Ishikawa (cell line): ENCODE measurements around the gene PXDN.

Source experiments
- CEBPB ChIP-seq: IDR thresholded peaks from 2 replicates; pipeline ENCODE4 v1.6.1; 2012
- CREB1 ChIP-seq: IDR thresholded peaks from 2 replicates; pipeline ENCODE4 v1.6.1; 2012; ENCODE audit warnings: low read depth
- EGR1 ChIP-seq: IDR thresholded peaks from 2 replicates; pipeline ENCODE4 v1.6.1; 2012
- EP300 ChIP-seq: IDR thresholded peaks from 2 replicates; pipeline ENCODE4 v1.6.1; 2012; ENCODE audit warnings: borderline replicate concordance
- FOXM1 ChIP-seq: IDR thresholded peaks from 2 replicates; pipeline ENCODE4 v1.6.1; 2012; ENCODE audit warnings: low read depth, borderline replicate concordance
- MAX ChIP-seq: IDR thresholded peaks from 2 replicates; pipeline ENCODE4 v1.6.1; 2012
- NFIC ChIP-seq: IDR thresholded peaks from 2 replicates; pipeline ENCODE4 v1.6.1; 2012
- RAD21 ChIP-seq: IDR thresholded peaks from 2 replicates; pipeline ENCODE4 v1.6.1; 2012; ENCODE audit warnings: low read depth
- REST ChIP-seq: IDR thresholded peaks from 2 replicates; pipeline ENCODE4 v1.6.1; 2012; ENCODE audit warnings: low read depth, mild to moderate bottlenecking
- TAF1 ChIP-seq: IDR thresholded peaks from 2 replicates; pipeline ENCODE4 v1.6.1; 2012; ENCODE audit warnings: low read depth, mild to moderate bottlenecking
- TCF12 ChIP-seq: IDR thresholded peaks from 2 replicates; pipeline ENCODE4 v1.6.1; 2012; ENCODE audit warnings: low read depth
- TEAD4 ChIP-seq: IDR thresholded peaks from 2 replicates; pipeline ENCODE4 v1.6.1; 2012
- USF1 ChIP-seq: IDR thresholded peaks from 2 replicates; pipeline ENCODE4 v1.6.1; 2012
- YY1 ChIP-seq: IDR thresholded peaks from 2 replicates; pipeline ENCODE4 v1.6.1; 2012; ENCODE audit warnings: low read depth
- ZBTB7A ChIP-seq: IDR thresholded peaks from 2 replicates; pipeline ENCODE4 v1.6.1; 2012; ENCODE audit warnings: low read depth

PXDN gene

GRCh38 chr2:1618974-1619373 lies 125.3 kb downstream of the PXDN start:
- TF ChIP-seq EGR1 (no peak), NFIC (no peak), RAD21 (no peak), REST (no peak), FOXM1 (no peak), TAF1 (no peak), USF1 (no peak), TEAD4 (no peak), CEBPB (no peak), ZBTB7A (no peak), MAX (no peak), YY1 (no peak), CREB1 (no peak), EP300 (no peak)

- TF ChIP-seq RAD21 = no peak
- TF ChIP-seq TAF1 = no peak
- TF ChIP-seq FOXM1 = no peak
These were observed 125.9 kb downstream of the PXDN start for GRCh38 chr2:1618191-1618961.

- TF ChIP-seq RAD21 (no peak), MAX (no peak), YY1 (no peak), ZBTB7A (no peak), REST (no peak), CREB1 (no peak), USF1 (no peak), FOXM1 (no peak), EGR1 (no peak), TEAD4 (no peak), TAF1 (no peak), NFIC (no peak), CEBPB (no peak), TCF12 (no peak), EP300 (no peak)
These were observed 126.8 kb downstream of the PXDN start for GRCh38 chr2:1617425-1618021.

GRCh38 chr2:1614564-1614963 lies 129.8 kb downstream of the PXDN start:
- TF ChIP-seq TCF12 (peak; percentile 80), CREB1 (no peak), ZBTB7A (no peak), FOXM1 (no peak), EGR1 (no peak), CEBPB (no peak), YY1 (no peak), TEAD4 (0 out of 2 replicates have a peak, but pooled peaks have one; percentile 12), NFIC (0 out of 2 replicates have a peak, but pooled peaks have one; percentile 23), MAX (no peak), RAD21 (no peak), REST (no peak), USF1 (no peak), TAF1 (no peak), EP300 (peak; percentile 72; the same call in 1 of the 2 replicates)
